Aorta (tissue), 5 donors: Measurements from ENCODE around the gene RUNX3. TPM values are rescaled to one million over a fixed set of nuclear protein-coding genes. Genes with fewer than 3 reads are reported as not detected.
A peak's percentile ranks its signal among the peaks of the same experiment; 100 is the strongest.

Experiments used
- ATAC-seq: fragments of 200-7000 bp; cut with Tn5 transposase; one replicate; pipeline ENCODE4 v1.9.1; 2022; ENCODE audit warnings: moderate library complexity; ENCODE audit not compliant: low FRiP score
- DNase-seq, 2 donors: peaks; one replicate each; pipeline ENCODE4 v3.0.0-alpha.2; 2020
- H3K27ac ChIP-seq, 2 donors: one replicate each; pipeline ENCODE4 v1.5.1; 2013; ENCODE audit warnings: low read length in 2 of 2, mild to moderate bottlenecking in 2 of 2, moderate library complexity in 2 of 2, control low read depth in 1 of 2, inconsistent platforms in 1 of 2, low read depth in 1 of 2
- H3K27me3 ChIP-seq, 2 donors: one replicate each; pipeline ENCODE4 v1.6.1; 2013; ENCODE audit warnings: control low read depth in 1 of 2, low read length in 1 of 2, mild to moderate bottlenecking in 1 of 2, moderate library complexity in 1 of 2; ENCODE audit not compliant: insufficient read depth in 2 of 2, control insufficient read depth in 1 of 2
- H3K36me3 ChIP-seq, 2 donors: one replicate each; pipeline ENCODE4 v1.6.1; 2013; ENCODE audit warnings: control low read depth in 1 of 2, low read length in 1 of 2, mild to moderate bottlenecking in 1 of 2; ENCODE audit not compliant: insufficient read depth in 2 of 2, control insufficient read depth in 1 of 2
- H3K4me1 ChIP-seq, 2 donors: one replicate each; pipeline ENCODE4 v1.6.1; 2013; ENCODE audit warnings: low read length in 2 of 2, control low read depth in 1 of 2, mild to moderate bottlenecking in 1 of 2, moderate library complexity in 1 of 2; ENCODE audit not compliant: insufficient read depth in 2 of 2, control insufficient read depth in 1 of 2
- H3K4me3 ChIP-seq, 2 donors: one replicate each; pipeline ENCODE4 v1.5.1; 2013; ENCODE audit warnings: low read length in 2 of 2, control low read depth in 1 of 2, mild to moderate bottlenecking in 1 of 2
- H3K9me3 ChIP-seq: one replicate; pipeline ENCODE4 v1.6.1; 2013; ENCODE audit warnings: mild to moderate bottlenecking, low read length; ENCODE audit not compliant: control insufficient read depth
- WGBS, 2 donors: extraction: QIAGEN DNeasy Blood & Tissue Kit; methylation state at CpG; one replicate each; pipeline ENCODE4 v1.1.7; 2013; 5-methylcytosine and 5-hydroxymethylcytosine counted together
- intact Hi-C, 2 donors: fragments of 100-400 bp; cut with DNase I; formaldehyde crosslinking; loops; one replicate each; pipeline versions ENCODE4 v1.14.2 to v1.15.0; 2022
- polyA plus RNA-seq, 2 donors: library from polyadenylated mRNA; stranded (reverse); fragments of 200-250 nt; gene quantifications; one replicate each; pipeline ENCODE4 v1.2.3, GENCODE V29; 2013
- total RNA-seq, 2 donors: library from RNA; stranded (reverse); fragmentation: NEBNext Ultra II Directional; extraction: Animal tissue kit (Norgen Biotek cat#: 25700); gene quantifications; one replicate each; pipeline ENCODE4 v1.2.1, GENCODE V29; 2021
- donor health status: healthy with polysubstance abuse.
- donor health status: Bipolar disorder and iron deficiency.
- donor health status: DM: no; HTN: no; CAD: no.
- donor health status: DM: no; HTN: no; CAD: no.
- donor health status: DM: yes; HTN: yes; CAD: no.

Gene RUNX3
- total and polyA plus RNA-seq, 4 donors, result 1.1 to 4.4 (median 2.1) TPM

DNA sequence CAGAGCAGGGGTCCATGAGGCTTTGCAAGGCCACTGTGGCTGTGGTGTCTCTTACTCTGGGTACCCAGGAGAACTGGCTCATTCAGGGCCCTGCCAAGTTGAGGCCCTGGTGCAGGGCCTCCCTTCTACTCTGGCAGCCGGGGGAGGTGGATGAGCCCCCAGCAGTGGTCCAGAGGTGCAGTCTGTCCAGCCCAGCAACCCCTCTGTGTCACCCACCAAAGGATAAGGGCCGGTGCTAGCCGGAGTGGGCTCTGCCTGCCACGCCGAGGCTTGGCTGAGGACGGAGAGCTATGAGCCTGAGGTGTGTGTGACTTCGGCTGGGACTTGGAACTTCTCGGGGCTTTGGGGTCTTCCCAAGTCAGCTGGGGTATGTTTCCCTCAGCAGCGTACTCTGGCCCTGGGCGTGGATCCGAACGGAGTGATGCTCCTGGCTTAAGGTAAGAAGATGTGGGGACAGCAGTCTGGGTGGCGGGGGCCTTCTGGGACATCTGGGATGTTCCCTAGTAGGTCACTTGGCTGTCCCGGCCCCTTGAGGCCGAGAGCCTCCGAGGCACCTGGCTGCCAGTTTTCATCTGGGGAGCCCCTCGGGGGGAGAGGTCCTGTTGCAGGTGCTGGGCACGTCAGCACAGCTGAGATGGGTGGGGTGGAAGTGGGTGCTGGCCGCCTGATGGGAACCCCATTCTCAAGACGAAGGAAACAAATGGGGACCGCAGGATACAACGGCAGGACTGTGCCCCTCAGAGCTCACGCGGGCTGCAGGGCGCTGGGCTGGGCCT, 25.9 kb downstream of the RUNX3 start:
- intact Hi-C loops, result no loop called here
- Histone ChIP-seq H3K4me3 (no peak overlapping the region), H3K27me3 (no peaks in the 10 kb centered on the region), H3K36me3 (no peaks in the 10 kb centered on the region), H3K9me3 (no peaks in the 10 kb centered on the region), H3K27ac (no peak overlapping the region), H3K4me1 (no peaks in the 10 kb centered on the region)
- 92 to 94% methylated on average over 24 to 25 of the region's 25 CpGs for WGBS, 2 donors
- DNase-seq, result peak; percentile 39 to 70
- ATAC-seq, result no peak

DNA sequence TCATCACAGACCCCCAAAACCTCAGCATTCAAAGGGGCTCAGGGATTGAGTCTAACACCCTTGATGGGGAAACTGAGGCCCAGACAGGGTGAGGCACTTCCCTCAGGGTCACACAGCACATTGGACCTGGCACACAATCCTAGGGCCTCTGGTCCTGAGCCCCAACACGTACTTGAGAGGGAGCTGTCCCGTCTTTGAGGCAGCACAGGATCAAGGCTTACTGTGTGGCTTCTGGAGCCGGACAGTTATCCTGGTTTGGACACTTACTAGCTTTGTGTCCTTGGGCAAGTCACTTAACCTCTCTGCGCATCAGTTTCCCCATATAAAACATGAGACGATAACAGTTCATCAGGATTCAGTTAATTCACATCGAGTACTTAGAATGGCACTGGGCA, 26.5 kb downstream of the RUNX3 start:
- DNase-seq (peak; percentile 11 to 15), ATAC-seq (no peak)
- Histone ChIP-seq H3K27ac (no peak overlapping the region), H3K4me1 (no peaks in the 10 kb centered on the region), H3K4me3 (no peak overlapping the region), H3K36me3 (no peaks in the 10 kb centered on the region), H3K9me3 (no peaks in the 10 kb centered on the region), H3K27me3 (no peaks in the 10 kb centered on the region)
- intact Hi-C loops, result no loop called here
- 89 to 93% methylated on average over 6 of the region's 6 CpGs for WGBS, 2 donors

- ATAC-seq (no peak), DNase-seq (peak; percentile 30 to 66)
- no peak overlapping the region for H3K27ac ChIP-seq
- WGBS, 2 donors, result 94 to 96% methylated on average over 10 of the region's 10 CpGs
- no peaks in the 10 kb centered on the region for H3K4me1 ChIP-seq
- H3K36me3 ChIP-seq, result no peaks in the 10 kb centered on the region
- no peaks in the 10 kb centered on the region for H3K9me3 ChIP-seq
- no peak overlapping the region for H3K4me3 ChIP-seq
- intact Hi-C loops, result no loop called here
- no peaks in the 10 kb centered on the region for H3K27me3 ChIP-seq
Measured at GRCh38 chr1:24903011-24903461, 27.0 kb downstream of the RUNX3 start.

GRCh38 chr1:24902471-24902891, 27.6 kb downstream of the RUNX3 start:
- 96 to 97% methylated on average over 22 of the region's 22 CpGs for WGBS, 2 donors
- Histone ChIP-seq H3K4me1 (no peaks in the 10 kb centered on the region), H3K27me3 (no peaks in the 10 kb centered on the region), H3K36me3 (no peaks in the 10 kb centered on the region), H3K9me3 (no peaks in the 10 kb centered on the region), H3K27ac (no peak overlapping the region), H3K4me3 (no peak overlapping the region)
- DNase-seq (peak in 1 of 2 donors; percentile 21), ATAC-seq (no peak)
- intact Hi-C loops, result no loop called here

GRCh38 chr1:24901791-24902470, 28.1 kb downstream of the RUNX3 start:
- no peaks in the 10 kb centered on the region for H3K9me3 ChIP-seq
- H3K4me3 ChIP-seq, result no peak overlapping the region
- H3K27ac ChIP-seq, result no peak overlapping the region
- peak; percentile 44 to 71 for DNase-seq
- no peaks in the 10 kb centered on the region for H3K27me3 ChIP-seq
- no peaks in the 10 kb centered on the region for H3K4me1 ChIP-seq
- no peaks in the 10 kb centered on the region for H3K36me3 ChIP-seq
- intact Hi-C loops, result no loop called here
- no peak for ATAC-seq
- 95 to 96% methylated on average over 38 of the region's 38 CpGs for WGBS, 2 donors

DNA sequence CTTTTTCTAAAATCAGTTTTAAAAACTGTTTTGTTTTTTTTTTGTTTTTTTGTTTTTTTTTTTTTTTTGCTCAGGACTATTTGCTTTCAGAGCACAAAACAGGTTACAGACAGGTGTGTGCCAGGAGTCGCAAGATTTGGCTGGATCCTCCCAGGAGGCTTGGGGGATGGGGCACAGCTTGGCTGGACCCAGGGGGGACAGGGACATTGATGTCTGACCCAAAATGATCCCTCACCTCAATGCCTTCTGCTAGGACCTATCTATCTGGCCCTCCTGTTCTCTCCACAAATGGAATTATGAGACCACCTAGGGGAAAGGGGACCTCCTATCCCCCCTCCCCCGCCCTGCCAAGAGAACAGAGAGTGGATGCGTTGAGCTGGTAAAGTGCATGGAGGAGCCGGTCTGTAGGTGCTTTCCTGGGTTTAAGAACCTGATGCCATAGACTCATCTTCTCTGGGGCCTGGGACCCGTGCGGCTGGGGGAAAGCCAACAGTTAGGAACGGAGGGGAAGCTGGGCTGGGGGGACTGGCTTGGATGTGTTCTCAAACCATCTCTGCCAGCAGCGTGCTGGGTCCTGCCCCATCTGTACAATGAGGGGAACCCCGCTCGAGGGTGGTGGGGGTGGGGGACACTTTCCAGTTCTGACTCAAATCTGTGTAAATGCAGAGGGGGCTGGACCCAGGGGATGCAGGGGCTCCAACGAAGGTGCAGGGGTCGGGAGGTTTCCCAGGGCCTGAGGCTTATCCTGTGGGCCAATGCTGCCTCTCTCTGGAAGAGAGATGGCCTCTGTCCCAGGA, 28.9 kb downstream of the RUNX3 start:
- ATAC-seq, result no peak
- H3K36me3 ChIP-seq, result no peaks in the 10 kb centered on the region
- no peak overlapping the region for H3K4me3 ChIP-seq
- no peaks in the 10 kb centered on the region for H3K27me3 ChIP-seq
- 82 to 84% methylated on average over 12 of the region's 12 CpGs for WGBS, 2 donors
- no peaks in the 10 kb centered on the region for H3K9me3 ChIP-seq
- intact Hi-C loops, result no loop called here
- no peak overlapping the region for H3K27ac ChIP-seq
- peak; percentile 31 to 65 for DNase-seq
- H3K4me1 ChIP-seq, result no peaks in the 10 kb centered on the region

DNA sequence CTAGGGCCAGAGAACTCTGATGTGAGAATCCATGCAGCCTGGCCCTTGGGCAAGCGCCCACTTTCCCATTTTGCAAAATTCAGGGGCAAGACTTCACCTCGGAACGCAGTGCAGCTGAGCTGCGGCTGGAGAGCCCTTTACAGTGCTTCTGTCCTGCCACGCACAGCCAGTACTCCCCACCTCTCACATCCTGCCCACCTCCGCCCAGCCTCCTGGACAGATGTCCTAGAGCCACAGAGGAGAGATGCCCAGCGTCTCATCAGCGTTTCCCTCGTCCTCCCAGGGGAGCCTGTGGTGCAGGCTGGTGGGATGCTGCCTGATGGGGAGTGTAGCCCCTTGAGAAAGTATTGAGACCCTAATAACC, 29.6 kb downstream of the RUNX3 start:
- H3K27me3 ChIP-seq, result no peaks in the 10 kb centered on the region
- H3K4me1 ChIP-seq, result no peaks in the 10 kb centered on the region
- H3K27ac ChIP-seq, result no peak overlapping the region
- no peaks in the 10 kb centered on the region for H3K9me3 ChIP-seq
- no peaks in the 10 kb centered on the region for H3K36me3 ChIP-seq
- intact Hi-C loops, result no loop called here
- 81 to 85% methylated on average over 9 of the region's 9 CpGs for WGBS, 2 donors
- no peak for ATAC-seq
- peak; percentile 41 to 54 for DNase-seq
- no peak overlapping the region for H3K4me3 ChIP-seq

GRCh38 chr1:24899581-24900485, 30.2 kb downstream of the RUNX3 start:
- peak in 1 of 2 donors; percentile 44 for DNase-seq
- no peaks in the 10 kb centered on the region for H3K36me3 ChIP-seq
- ATAC-seq, result no peak
- H3K27ac ChIP-seq, result no peak overlapping the region
- H3K4me3 ChIP-seq, result no peak overlapping the region
- H3K27me3 ChIP-seq, result no peaks in the 10 kb centered on the region
- H3K9me3 ChIP-seq, result no peaks in the 10 kb centered on the region
- no peaks in the 10 kb centered on the region for H3K4me1 ChIP-seq
- intact Hi-C loops, result no loop called here
- WGBS, 2 donors, result 84 to 85% methylated on average over 14 of the region's 14 CpGs
